ENCODE results near the gene RNPEPL1. TPM values are rescaled to one million over a fixed set of nuclear protein-coding genes. Genes with fewer than 3 reads are reported as not detected.

The RNPEPL1 gene
- total RNA-seq, 4 donors from 2014 or later = 57.3 to 135 (median 70.2) TPM

- DNase-seq (ENCODE audit: extremely low spot score) = no peak
- 91% methylated on average over 18 of the region's 19 CpGs for WGBS
- no peak for TF ChIP-seq POLR2AphosphoS5 (IDR thresholded peaks at IDR 0.05)
- no peak for TF ChIP-seq EP300 (IDR thresholded peaks at IDR 0.05)
- TF ChIP-seq POLR2A (IDR thresholded peaks at IDR 0.05; ENCODE audit: low read depth) = no peak
- TF ChIP-seq, protein P1, sequence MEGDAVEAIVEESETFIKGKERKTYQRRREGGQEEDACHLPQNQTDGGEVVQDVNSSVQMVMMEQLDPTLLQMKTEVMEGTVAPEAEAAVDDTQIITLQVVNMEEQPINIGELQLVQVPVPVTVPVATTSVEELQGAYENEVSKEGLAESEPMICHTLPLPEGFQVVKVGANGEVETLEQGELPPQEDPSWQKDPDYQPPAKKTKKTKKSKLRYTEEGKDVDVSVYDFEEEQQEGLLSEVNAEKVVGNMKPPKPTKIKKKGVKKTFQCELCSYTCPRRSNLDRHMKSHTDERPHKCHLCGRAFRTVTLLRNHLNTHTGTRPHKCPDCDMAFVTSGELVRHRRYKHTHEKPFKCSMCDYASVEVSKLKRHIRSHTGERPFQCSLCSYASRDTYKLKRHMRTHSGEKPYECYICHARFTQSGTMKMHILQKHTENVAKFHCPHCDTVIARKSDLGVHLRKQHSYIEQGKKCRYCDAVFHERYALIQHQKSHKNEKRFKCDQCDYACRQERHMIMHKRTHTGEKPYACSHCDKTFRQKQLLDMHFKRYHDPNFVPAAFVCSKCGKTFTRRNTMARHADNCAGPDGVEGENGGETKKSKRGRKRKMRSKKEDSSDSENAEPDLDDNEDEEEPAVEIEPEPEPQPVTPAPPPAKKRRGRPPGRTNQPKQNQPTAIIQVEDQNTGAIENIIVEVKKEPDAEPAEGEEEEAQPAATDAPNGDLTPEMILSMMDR (IDR thresholded peaks at IDR 0.05) = no peak
- Histone ChIP-seq H3K4me3 (no peak overlapping the region), H3K36me3 (peaks cover 0 to 4% (median 0%) of the 10 kb centered on the region in 4 donors), H3K27ac (replicated peaks in 1 of 4) (no peak overlapping the region), H3K4me1 (no peaks in the 10 kb centered on the region), H3K9me3 (no peaks in the 10 kb centered on the region), H3K27me3 (peaks cover 0 to 3% (median 0%) of the 10 kb centered on the region in 4 donors)
- intact Hi-C loops (cut with DNase I) = no loop called here
Observed at GRCh38 chr2:240619506-240620148, 51.3 kb downstream of the RNPEPL1 start.

GRCh38 chr2:240620149-240620731, 52.0 kb downstream of the RNPEPL1 start:
- Histone ChIP-seq H3K36me3 (peaks cover 0 to 4% (median 0%) of the 10 kb centered on the region in 4 donors), H3K4me3 (no peak overlapping the region), H3K27me3 (peaks cover 0 to 9% (median 0%) of the 10 kb centered on the region in 4 donors), H3K27ac (replicated peaks in 1 of 4) (no peak overlapping the region), H3K9me3 (no peaks in the 10 kb centered on the region), H3K4me1 (peaks cover 0 to 2% (median 0%) of the 10 kb centered on the region in 4 donors)
- TF ChIP-seq POLR2A (IDR thresholded peaks at IDR 0.05; ENCODE audit: low read depth) (no peak), EP300 (IDR thresholded peaks at IDR 0.05) (no peak), POLR2AphosphoS5 (IDR thresholded peaks at IDR 0.05) (no peak)
- TF ChIP-seq, protein P1 (IDR thresholded peaks at IDR 0.05) = no peak
- WGBS = 95% methylated on average over 8 of the region's 13 CpGs
- intact Hi-C loops (cut with DNase I) = no loop called here
- DNase-seq (ENCODE audit: extremely low spot score) = no peak

DNA sequence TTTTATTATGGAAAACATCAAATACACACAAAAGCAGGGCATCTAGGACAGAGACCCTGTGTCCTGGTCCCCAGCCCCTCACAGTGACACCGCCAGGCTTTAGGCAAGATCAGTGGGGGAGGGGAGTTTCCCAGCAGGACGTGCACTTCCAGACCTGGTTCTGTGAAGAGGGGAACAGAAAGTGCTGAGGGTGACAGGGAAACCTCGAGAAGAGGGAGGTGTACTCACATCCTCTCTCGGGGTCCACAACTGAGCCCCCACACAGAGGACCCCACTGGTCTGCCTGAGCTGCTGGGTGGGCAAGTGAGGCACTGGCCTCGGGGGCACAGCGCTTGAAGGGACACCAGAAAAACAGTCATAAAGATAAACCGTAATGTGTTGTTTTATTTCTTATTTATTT, 52.6 kb downstream of the RNPEPL1 start:
- DNase-seq (ENCODE audit: extremely low spot score) = no peak
- intact Hi-C loops (cut with DNase I) = no loop called here

DNA sequence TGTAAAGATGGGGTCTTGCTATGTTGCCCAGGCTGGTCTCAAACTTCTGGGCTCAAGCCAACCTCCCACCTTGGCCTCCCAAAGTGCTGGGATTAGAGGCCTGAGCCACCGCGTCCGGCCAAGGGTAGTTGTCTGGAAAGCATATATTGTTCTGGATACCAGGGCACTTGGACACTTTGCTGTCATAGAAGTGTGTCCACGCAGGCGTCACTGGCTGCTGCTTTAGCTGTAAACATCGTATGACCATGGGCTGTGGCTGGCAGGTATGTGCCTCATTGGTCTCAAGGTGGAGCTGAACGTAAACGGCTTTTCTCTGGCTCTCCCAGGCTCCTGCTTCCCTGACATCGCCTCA, 53.8 kb downstream of the RNPEPL1 start:
- peaks cover 0 to 6% (median 2%) of the 10 kb centered on the region in 4 donors for H3K4me1 ChIP-seq
- H3K36me3 ChIP-seq = peaks cover 0 to 4% (median 0%) of the 10 kb centered on the region in 4 donors
- H3K27me3 ChIP-seq = peaks cover 0 to 11% (median 0%) of the 10 kb centered on the region in 4 donors
- no peak for DNase-seq (ENCODE audit: extremely low spot score)
- TF ChIP-seq EP300 (IDR thresholded peaks at IDR 0.05) = no peak
- TF ChIP-seq POLR2AphosphoS5 (IDR thresholded peaks at IDR 0.05) = no peak
- no peak for TF ChIP-seq POLR2A (IDR thresholded peaks at IDR 0.05; ENCODE audit: low read depth)
- TF ChIP-seq, protein P1 (IDR thresholded peaks at IDR 0.05) = no peak
- H3K27ac ChIP-seq (replicated peaks in 1 of 4) = no peak overlapping the region
- 74% methylated on average over 9 of the region's 9 CpGs for WGBS
- H3K4me3 ChIP-seq = no peak overlapping the region
- intact Hi-C loops (cut with DNase I) = no loop called here
- H3K9me3 ChIP-seq = no peaks in the 10 kb centered on the region

More for the DNA sequence above, 52.6 kb downstream of the RNPEPL1 start:
- H3K4me3 ChIP-seq = no peak overlapping the region
- no peaks in the 10 kb centered on the region for H3K9me3 ChIP-seq
- TF ChIP-seq, protein P1 (IDR thresholded peaks at IDR 0.05) = no peak
- TF ChIP-seq EP300 (IDR thresholded peaks at IDR 0.05) (no peak), POLR2A (IDR thresholded peaks at IDR 0.05; ENCODE audit: low read depth) (no peak), POLR2AphosphoS5 (IDR thresholded peaks at IDR 0.05) (no peak)
- peaks cover 0 to 4% (median 0%) of the 10 kb centered on the region in 4 donors for H3K36me3 ChIP-seq
- H3K27me3 ChIP-seq = peaks cover 0 to 11% (median 0%) of the 10 kb centered on the region in 4 donors
- 83% methylated on average over 7 of the region's 7 CpGs for WGBS
- no peak overlapping the region for H3K27ac ChIP-seq (replicated peaks in 1 of 4)
- H3K4me1 ChIP-seq = peaks cover 0 to 4% (median 0%) of the 10 kb centered on the region in 4 donors
